Choroid plexus epithelial cell (primary cell): ENCODE measurements around the gene IREB2.

ENCODE experiments used
- DNase-seq: peaks from one replicate; pipeline ENCODE4 v3.0.0-alpha.2; 2010; ENCODE audit warnings: low read depth
- H3K4me3 ChIP-seq: 2 replicates; pipeline ENCODE4 v1.5.1; 2011; ENCODE audit warnings: low read depth, mild to moderate bottlenecking, control low read depth, low read length, moderate library complexity
- TF ChIP-seq, protein P1 (sequence below): conservative IDR thresholded peaks from 2 replicates; pipeline ENCODE4 v1.5.1; 2011; ENCODE audit warnings: low read depth, mild to moderate bottlenecking, control low read depth, inconsistent platforms, low read length, moderate library complexity

IREB2 gene

DNA sequence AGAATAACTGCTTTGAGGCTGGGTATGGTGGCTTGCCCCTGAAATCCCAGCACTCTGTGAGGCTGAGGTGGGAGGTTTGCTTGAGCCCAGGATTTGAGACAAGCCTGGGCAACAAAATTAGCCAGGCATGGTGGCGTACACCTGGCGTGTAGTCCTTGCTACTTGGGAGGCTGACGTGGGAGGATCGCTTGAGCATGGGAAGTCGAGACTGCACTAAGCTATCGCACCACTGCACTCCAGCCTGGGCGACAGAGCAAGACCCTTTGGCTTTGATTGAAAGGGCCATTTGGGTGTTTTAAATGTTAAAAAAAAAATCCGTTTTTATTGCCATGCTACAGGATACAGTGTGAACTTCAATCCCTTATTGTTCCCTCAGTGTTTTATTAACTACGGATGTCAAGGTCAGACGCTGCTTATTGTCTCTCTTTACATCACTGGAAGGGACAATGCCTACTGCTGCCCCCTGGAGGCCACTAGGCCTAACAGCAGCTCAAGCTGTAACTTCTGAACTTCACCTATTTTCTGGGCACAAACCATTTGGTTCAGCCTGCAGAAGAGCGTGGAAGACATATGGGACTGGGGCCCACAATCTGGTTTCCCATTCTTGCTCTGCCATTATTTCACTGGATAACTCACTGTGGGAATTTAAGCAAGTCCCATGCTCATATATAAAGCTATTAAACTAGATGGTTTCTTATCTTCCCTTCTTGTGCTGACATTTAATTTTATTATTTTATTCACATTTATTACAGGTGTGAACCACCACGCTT is 15.3 kb upstream of the IREB2 start:
- no peak overlapping the region for H3K4me3 ChIP-seq
- TF ChIP-seq, protein P1, sequence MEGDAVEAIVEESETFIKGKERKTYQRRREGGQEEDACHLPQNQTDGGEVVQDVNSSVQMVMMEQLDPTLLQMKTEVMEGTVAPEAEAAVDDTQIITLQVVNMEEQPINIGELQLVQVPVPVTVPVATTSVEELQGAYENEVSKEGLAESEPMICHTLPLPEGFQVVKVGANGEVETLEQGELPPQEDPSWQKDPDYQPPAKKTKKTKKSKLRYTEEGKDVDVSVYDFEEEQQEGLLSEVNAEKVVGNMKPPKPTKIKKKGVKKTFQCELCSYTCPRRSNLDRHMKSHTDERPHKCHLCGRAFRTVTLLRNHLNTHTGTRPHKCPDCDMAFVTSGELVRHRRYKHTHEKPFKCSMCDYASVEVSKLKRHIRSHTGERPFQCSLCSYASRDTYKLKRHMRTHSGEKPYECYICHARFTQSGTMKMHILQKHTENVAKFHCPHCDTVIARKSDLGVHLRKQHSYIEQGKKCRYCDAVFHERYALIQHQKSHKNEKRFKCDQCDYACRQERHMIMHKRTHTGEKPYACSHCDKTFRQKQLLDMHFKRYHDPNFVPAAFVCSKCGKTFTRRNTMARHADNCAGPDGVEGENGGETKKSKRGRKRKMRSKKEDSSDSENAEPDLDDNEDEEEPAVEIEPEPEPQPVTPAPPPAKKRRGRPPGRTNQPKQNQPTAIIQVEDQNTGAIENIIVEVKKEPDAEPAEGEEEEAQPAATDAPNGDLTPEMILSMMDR, result peak; percentile 98
- peak; percentile 73 for DNase-seq

DNA sequence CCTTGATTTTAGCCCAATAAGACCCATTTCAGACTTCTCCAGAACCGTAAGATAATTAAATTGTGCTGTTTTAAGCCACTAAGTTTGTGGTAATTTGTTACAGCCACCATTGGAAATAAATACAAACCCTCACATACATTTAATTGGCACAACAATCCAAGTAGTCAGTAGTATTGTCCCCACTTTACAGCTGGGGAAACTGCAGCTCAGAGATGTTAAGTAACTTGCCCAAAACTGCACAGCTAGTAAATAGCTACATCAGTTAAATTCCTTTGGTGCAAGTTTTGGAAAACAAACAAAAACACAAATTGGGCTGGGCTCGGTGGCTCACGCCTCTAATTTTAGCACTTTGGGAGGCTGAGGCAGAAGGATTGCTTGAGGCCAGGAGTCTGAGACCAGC is 13.3 kb upstream of the IREB2 start:
- TF ChIP-seq, protein P1, result no peak
- H3K4me3 ChIP-seq, result no peak overlapping the region
- DNase-seq, result no peak

DNA sequence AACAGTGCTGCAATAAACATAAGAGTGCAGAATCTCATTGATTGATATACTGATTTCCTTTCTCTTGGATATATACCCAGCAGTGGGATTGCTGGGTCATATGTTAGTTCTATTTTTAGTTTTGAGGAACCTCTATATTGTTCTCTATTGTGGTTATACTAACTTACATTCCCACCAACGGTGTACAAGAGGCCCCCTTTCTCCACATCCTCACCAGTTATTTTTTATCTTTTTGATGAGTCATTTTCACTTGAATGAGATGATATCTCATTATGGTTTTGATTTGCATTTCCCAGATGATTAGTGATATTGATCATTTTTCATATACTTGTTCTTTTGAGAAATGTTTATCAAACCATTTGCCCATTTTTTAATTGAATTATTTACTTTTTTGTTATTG is 12.4 kb upstream of the IREB2 start:
- DNase-seq, result no peak
- H3K4me3 ChIP-seq, result no peak overlapping the region
- TF ChIP-seq, protein P1, result no peak

DNA sequence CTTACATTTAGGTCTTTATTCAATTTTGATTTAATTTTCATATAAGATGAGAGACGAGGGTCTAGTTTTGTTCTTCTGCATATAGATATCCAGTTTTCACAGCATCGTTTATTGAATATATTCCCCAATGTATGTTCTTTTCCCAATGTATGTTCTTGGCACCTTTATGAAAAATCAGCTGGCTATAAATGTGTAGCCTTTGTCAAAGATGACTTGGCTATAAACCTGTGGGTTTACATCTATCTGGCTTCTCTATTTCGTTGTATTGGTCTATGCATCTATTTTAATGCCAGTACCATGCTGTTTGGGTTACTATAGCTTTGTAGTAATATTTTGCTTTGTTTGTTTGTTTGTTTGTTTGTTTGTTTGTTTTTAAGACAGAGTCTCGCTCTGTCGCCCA is 11.7 kb upstream of the IREB2 start:
- no peak overlapping the region for H3K4me3 ChIP-seq
- TF ChIP-seq, protein P1, result no peak

DNA sequence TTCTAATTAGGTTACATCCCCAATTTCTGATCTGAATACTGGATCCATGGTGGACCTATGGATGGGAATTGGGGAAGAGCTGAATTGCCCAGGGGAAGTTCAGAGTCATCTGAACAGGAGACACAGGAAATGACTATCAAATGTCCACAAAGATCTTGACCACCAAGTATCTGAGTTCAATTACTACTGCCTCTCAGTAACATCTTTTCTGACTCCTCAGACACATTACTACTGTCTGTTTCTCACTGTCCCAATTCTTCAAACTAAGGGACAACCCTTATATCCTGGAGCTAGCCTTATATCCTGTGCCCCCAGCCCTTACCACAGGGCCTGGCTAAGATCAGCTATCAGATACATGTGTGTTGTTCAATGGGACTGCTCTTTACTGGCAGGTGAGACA is 10.1 kb upstream of the IREB2 start:
- TF ChIP-seq, protein P1, result no peak
- no peak for DNase-seq
- H3K4me3 ChIP-seq, result no peak overlapping the region

More for the DNA sequence above, 11.7 kb upstream of the IREB2 start:
- DNase-seq, result no peak

DNA sequence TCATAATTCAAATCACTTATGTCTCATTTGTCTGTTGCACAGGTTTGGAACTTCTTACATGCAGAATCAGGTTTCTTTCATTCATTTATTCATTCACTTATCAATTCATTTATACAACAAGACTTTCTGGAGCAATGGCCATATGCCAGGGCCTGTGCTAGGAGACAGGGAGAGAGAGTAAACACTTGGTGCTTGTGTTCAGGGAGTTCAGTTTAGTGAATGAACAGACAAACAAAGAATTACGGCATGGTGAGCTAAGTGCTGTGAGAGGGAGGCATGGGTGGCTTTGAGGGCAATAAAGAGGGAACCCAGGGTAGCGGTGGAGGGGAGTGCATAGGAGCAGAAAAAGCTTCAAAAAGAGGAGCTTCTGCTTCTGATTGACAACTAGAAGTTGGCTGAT is 8.5 kb upstream of the IREB2 start:
- TF ChIP-seq, protein P1, result no peak
- no peak overlapping the region for H3K4me3 ChIP-seq
- DNase-seq, result no peak

DNA sequence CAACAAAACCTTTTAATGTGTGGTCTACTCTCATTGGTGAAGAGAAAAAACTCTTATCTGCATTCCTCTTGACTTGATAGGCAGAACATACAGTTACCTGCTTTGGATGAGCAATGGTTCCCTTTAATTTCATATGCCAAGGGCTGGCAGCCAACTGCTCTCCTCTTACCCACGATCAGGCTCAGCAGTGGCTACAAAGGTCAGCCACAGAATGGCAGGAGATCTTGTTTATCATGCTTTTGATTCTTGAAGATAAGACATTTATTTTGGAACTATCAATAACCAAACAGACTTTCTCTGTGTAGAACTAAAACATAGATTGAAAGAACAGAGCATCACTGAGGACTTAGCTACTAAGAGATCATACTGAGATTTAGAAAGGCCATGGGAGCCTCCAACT is 6.1 kb upstream of the IREB2 start:
- H3K4me3 ChIP-seq, result no peak overlapping the region
- DNase-seq, result no peak
- TF ChIP-seq, protein P1, result no peak
